Breast epithelium (tissue), 4 donors: Measurements from ENCODE around the gene SHTN1. TPM values are rescaled to one million over a fixed set of nuclear protein-coding genes. Genes with fewer than 3 reads are reported as not detected.

Experiments used
- DNase-seq, 2 donors: peaks; one replicate each; pipeline ENCODE4 v3.0.0-alpha.2; 2019; ENCODE audit warnings: low spot score in 2 of 2
- H3K27ac ChIP-seq, 2 donors: fragments of 200-600 bp; sonication (generic) in 1 of 2; one replicate each; pipeline ENCODE4 v1.5.1; 2016 to 2019; ENCODE audit warnings: mild to moderate bottlenecking in 1 of 2
- H3K27me3 ChIP-seq, 2 donors: fragments of 200-600 bp; sonication (generic) in 1 of 2; one replicate each; pipeline versions ENCODE4 v1.5.1 to v1.6.0; 2017 to 2019; ENCODE audit warnings: control low read depth in 1 of 2, mild to moderate bottlenecking in 1 of 2
- H3K36me3 ChIP-seq: fragments of 200-600 bp; one replicate; pipeline ENCODE4 v1.5.1; 2019
- H3K4me1 ChIP-seq, 2 donors: fragments of 200-600 bp; sonication (generic); one replicate each; pipeline ENCODE4 v1.5.1; 2016 to 2019; ENCODE audit warnings: control low read depth in 1 of 2
- H3K4me3 ChIP-seq, 3 donors: fragments of 200-600 bp; sonication (generic); 1 replicate in 2 of 3; 2 replicates in 1 of 3; pipeline ENCODE4 v1.5.1; 2016 to 2019; ENCODE audit warnings: mild to moderate bottlenecking in 3 of 3, moderate library complexity in 2 of 3
- H3K9me3 ChIP-seq, 2 donors: fragments of 200-600 bp; sonication (generic) in 1 of 2; one replicate each; pipeline ENCODE4 v1.5.1; 2016 to 2019; ENCODE audit warnings: control low read depth in 1 of 2
- POLR2A ChIP-seq: fragments of 450-650 bp; IDR thresholded peaks from one replicate; pipeline ENCODE4 v1.6.1; 2016; ENCODE audit warnings: antibody characterized with exemption, mild to moderate bottlenecking, moderate library complexity
- POLR2AphosphoS5 ChIP-seq, 3 donors: sonication (generic); formaldehyde crosslinking; IDR thresholded peaks; one replicate each; pipeline ENCODE4 v1.6.1; 2017; ENCODE audit warnings: antibody characterized with exemption in 3 of 3
- intact Hi-C: fragments of 100-400 bp; cut with DNase I; formaldehyde crosslinking; loops from one replicate; pipeline ENCODE4 v1.15.1; 2023; ENCODE audit warnings: low total_unique reads
- total RNA-seq, 3 donors: library from RNA; depleted of rRNA; stranded (reverse); fragments of >200 nt; gene quantifications; one replicate each; pipeline ENCODE4 v1.1.0, GENCODE V29; 2016
- TF ChIP-seq, protein P1 (sequence below), 3 donors: fragments of 450-650 bp; IDR thresholded peaks; one replicate each; pipeline ENCODE4 v1.5.1; 2016 to 2017; ENCODE audit warnings: antibody characterized with exemption in 3 of 3, mild to moderate bottlenecking in 3 of 3, moderate library complexity in 3 of 3

SHTN1 gene
- total RNA-seq, 3 donors from 2014 or later, result 14.4 to 36.0 (median 17.8) TPM

DNA sequence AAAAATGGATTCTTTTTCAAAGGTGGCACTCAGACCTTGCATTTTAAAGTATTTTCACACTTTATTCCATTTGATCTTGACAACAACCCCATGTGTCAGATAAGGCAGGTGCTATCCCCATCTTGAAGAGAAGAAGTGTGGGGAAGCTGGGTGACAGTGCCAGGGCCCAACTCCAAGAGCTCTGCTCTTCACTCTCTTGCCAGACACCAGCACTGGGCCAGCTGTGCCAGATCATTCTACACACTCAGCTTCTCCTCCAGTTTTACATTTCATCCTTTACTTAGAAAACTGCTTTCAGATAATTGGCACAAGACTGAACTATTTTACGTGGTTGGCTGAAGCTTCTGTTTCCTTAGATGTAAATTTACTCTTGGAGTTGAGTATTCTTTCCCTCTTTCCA lies 91.3 kb downstream of the SHTN1 start:
- Histone ChIP-seq H3K9me3 (no peaks in the 10 kb centered on the region), H3K27me3 (no peaks in the 10 kb centered on the region), H3K27ac (no peak overlapping the region), H3K36me3 (no peaks in the 10 kb centered on the region), H3K4me3 (no peak overlapping the region), H3K4me1 (no peaks in the 10 kb centered on the region)
- intact Hi-C loops, result no loop called here
- TF ChIP-seq POLR2AphosphoS5 (IDR thresholded peaks at IDR 0.05) (no peak), POLR2A (no peak)
- TF ChIP-seq, protein P1, sequence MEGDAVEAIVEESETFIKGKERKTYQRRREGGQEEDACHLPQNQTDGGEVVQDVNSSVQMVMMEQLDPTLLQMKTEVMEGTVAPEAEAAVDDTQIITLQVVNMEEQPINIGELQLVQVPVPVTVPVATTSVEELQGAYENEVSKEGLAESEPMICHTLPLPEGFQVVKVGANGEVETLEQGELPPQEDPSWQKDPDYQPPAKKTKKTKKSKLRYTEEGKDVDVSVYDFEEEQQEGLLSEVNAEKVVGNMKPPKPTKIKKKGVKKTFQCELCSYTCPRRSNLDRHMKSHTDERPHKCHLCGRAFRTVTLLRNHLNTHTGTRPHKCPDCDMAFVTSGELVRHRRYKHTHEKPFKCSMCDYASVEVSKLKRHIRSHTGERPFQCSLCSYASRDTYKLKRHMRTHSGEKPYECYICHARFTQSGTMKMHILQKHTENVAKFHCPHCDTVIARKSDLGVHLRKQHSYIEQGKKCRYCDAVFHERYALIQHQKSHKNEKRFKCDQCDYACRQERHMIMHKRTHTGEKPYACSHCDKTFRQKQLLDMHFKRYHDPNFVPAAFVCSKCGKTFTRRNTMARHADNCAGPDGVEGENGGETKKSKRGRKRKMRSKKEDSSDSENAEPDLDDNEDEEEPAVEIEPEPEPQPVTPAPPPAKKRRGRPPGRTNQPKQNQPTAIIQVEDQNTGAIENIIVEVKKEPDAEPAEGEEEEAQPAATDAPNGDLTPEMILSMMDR (IDR thresholded peaks at IDR 0.05), result no peak
- no peak for DNase-seq

DNA sequence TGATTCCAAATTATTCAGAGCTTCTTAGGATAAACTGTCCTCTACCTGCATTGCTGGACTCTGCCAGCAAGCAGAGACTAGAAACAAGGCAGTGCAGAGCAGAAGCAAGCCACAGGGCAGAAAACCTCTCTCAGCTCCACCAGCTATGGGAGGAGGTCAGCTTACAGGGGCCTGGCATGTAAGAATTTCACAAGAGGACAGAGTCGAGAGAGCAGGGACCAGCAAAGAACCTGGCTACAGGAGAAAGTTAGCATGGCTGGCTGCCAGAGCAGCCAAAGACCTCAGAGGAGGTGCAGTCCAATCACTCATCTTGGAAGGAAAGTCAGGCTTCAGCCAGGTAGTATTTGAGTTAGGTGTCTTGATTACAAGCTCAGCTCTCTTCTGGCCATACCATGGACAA lies 92.8 kb downstream of the SHTN1 start:
- TF ChIP-seq, protein P1 (IDR thresholded peaks at IDR 0.05), result no peak
- no peak for TF ChIP-seq POLR2AphosphoS5 (IDR thresholded peaks at IDR 0.05)
- no peak for TF ChIP-seq POLR2A
- Histone ChIP-seq H3K4me1 (no peaks in the 10 kb centered on the region), H3K27me3 (no peaks in the 10 kb centered on the region), H3K9me3 (no peaks in the 10 kb centered on the region), H3K4me3 (no peak overlapping the region), H3K36me3 (no peaks in the 10 kb centered on the region), H3K27ac (no peak overlapping the region)
- intact Hi-C loops, result no loop called here
- DNase-seq, result no peak

DNA sequence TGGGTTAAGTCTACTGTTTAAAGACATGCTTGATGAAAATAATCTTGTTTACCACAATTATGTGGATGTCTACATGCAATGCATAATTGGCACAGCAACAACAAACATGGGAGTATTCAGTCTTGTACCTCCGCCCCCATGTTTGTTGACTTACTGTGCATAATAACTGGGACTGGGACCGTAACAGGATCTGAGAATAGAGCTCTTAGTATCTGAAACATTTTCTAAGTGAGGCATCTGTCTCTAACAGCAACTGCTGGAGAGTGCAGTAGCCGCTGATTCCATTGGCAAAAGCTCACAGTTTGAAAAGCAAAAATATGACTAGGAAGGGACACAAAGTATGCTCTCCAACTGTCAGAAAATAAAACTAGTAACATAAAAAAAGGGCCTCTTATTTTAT lies 94.1 kb downstream of the SHTN1 start:
- Histone ChIP-seq H3K27ac (no peak overlapping the region), H3K9me3 (no peaks in the 10 kb centered on the region), H3K4me1 (no peaks in the 10 kb centered on the region), H3K27me3 (no peaks in the 10 kb centered on the region), H3K36me3 (no peaks in the 10 kb centered on the region), H3K4me3 (no peak overlapping the region)
- TF ChIP-seq POLR2AphosphoS5 (IDR thresholded peaks at IDR 0.05), result no peak
- TF ChIP-seq, protein P1 (IDR thresholded peaks at IDR 0.05), result no peak
- no peak for TF ChIP-seq POLR2A
- DNase-seq, result no peak
- intact Hi-C loops, result no loop called here

DNA sequence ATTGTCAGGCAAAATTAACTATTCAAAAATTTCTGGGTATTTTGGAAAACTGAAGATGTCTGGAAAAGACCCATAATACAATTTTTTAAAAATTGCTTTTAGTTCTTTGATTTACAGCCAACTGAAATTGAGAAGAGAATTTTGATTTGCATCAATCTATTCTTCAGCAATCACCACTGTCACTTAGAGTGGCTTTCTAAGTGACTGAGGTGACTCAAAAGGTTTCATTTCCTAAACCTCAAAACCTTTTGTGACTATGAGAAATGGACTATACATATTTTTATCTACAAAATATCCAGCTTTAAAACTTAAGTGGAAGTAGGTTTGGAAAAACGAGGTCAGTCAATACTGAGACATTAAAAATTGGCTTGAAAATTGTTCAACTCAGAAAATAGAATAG lies 95.7 kb downstream of the SHTN1 start:
- H3K27ac ChIP-seq, result no peak overlapping the region
- no peaks in the 10 kb centered on the region for H3K4me1 ChIP-seq
- intact Hi-C loops, result no loop called here
- no peaks in the 10 kb centered on the region for H3K9me3 ChIP-seq
- no peak for DNase-seq
- H3K4me3 ChIP-seq, result no peak overlapping the region
- H3K36me3 ChIP-seq, result no peaks in the 10 kb centered on the region
- TF ChIP-seq, protein P1 (IDR thresholded peaks at IDR 0.05), result no peak
- no peak for TF ChIP-seq POLR2A
- TF ChIP-seq POLR2AphosphoS5 (IDR thresholded peaks at IDR 0.05), result no peak
- H3K27me3 ChIP-seq, result no peaks in the 10 kb centered on the region

DNA sequence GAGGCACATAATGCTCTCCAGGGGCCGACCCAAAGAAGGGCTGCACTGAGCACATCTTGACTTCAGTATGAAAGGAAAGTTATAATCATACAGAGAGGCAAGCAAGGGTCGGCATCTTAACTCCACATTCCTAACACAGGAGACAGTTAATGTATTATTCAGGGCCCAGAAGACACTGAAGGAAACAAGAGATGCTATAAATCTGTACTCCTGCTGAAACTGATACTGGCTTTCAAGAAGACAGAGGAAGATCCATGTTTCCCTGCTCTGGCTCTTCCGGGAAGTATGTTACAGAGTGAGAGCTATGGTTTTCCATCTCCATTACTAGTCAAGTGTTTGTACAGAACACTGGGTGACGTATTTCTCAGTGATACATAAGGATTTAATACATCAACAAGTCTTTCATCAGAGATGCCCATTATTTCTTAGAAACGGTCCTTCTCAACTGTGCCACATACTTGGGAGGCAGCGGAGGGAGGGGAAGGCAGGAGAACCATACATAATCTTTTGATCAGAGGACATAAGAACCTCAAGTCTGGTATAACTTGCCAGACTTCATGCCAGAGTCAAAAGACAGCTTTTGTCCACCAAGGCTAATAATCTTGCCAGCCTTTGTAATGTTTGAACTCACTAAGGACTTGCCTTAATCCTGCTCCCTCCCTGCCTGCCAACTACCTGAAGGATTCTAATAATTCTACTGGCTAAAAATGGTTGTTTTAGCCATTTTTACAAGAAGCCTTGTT lies 97.6 kb downstream of the SHTN1 start:
- TF ChIP-seq POLR2AphosphoS5 (IDR thresholded peaks at IDR 0.05), result no peak
- no peak for TF ChIP-seq POLR2A
- TF ChIP-seq, protein P1 (IDR thresholded peaks at IDR 0.05), result no peak
- intact Hi-C loops, result no loop called here
- DNase-seq, result no peak
- Histone ChIP-seq H3K4me1 (no peaks in the 10 kb centered on the region), H3K27ac (no peak overlapping the region), H3K4me3 (no peak overlapping the region), H3K27me3 (no peaks in the 10 kb centered on the region), H3K36me3 (no peaks in the 10 kb centered on the region), H3K9me3 (no peaks in the 10 kb centered on the region)
